Lower lobe of right lung (tissue), 2 donors: ENCODE measurements around the gene MRPL24. TPM values are rescaled to one million over a fixed set of nuclear protein-coding genes. Genes with fewer than 3 reads are reported as not detected.

Source experiments
- ATAC-seq, 2 donors: fragments of 200-7000 bp; cut with Tn5 transposase; one replicate each; pipeline ENCODE4 v1.9.1; 2020 to 2022; ENCODE audit warnings: mild to moderate bottlenecking in 2 of 2, moderate library complexity in 2 of 2
- DNase-seq: peaks from one replicate; pipeline ENCODE4 v3.0.0-alpha.2; 2020
- H3K27ac ChIP-seq: fragments of 200-600 bp; one replicate; pipeline ENCODE4 v1.8.0; 2022
- H3K27me3 ChIP-seq: fragments of 200-600 bp; one replicate; pipeline ENCODE4 v1.8.0; 2022; ENCODE audit warnings: low read depth
- H3K36me3 ChIP-seq: fragments of 200-600 bp; one replicate; pipeline ENCODE4 v1.8.0; 2022; ENCODE audit warnings: mild to moderate bottlenecking
- H3K4me1 ChIP-seq: fragments of 200-600 bp; one replicate; pipeline ENCODE4 v1.8.0; 2022
- H3K4me3 ChIP-seq: fragments of 200-600 bp; one replicate; pipeline ENCODE4 v1.8.0; 2022; ENCODE audit warnings: mild to moderate bottlenecking
- H3K9me3 ChIP-seq: fragments of 200-600 bp; one replicate; pipeline ENCODE4 v1.8.0; 2022
- CTCF ChIP-seq: fragments of 200-600 bp; IDR thresholded peaks from one replicate; pipeline ENCODE4 v1.8.0; 2022; ENCODE audit warnings: antibody characterized with exemption, mild to moderate bottlenecking
- intact Hi-C: fragments of 100-400 bp; cut with DNase I; formaldehyde crosslinking; loops from one replicate; pipeline ENCODE4 v1.11.0; 2022
- total RNA-seq: library from RNA; stranded (reverse); fragmentation: NEBNext Ultra II Directional; extraction: Animal tissue kit (Norgen Biotek cat#: 25700); gene quantifications from one replicate; pipeline ENCODE4 v1.2.1, GENCODE V29; 2021
- donor health status: DM: no; HTN: yes; CAD: no; lungs with severe emphysema.

Gene MRPL24
- total RNA-seq, 1 donor from 2014 or later: 43.7 TPM

- peaks cover 24% of the 10 kb centered on the region for H3K36me3 ChIP-seq
- DNase-seq (no peak), ATAC-seq (no peak)
- H3K9me3 ChIP-seq: no peaks in the 10 kb centered on the region
- TF ChIP-seq CTCF: no peak
- intact Hi-C loops: no loop called here
- peak overlapping the region; percentile 95 for H3K4me3 ChIP-seq
- H3K4me1 ChIP-seq: peaks cover 56% of the 10 kb centered on the region
- H3K27ac ChIP-seq: peak overlapping the region; percentile 99
- no peaks in the 10 kb centered on the region for H3K27me3 ChIP-seq
Observed at GRCh38 chr1:156747742-156748669, 7.1 kb upstream of the MRPL24 start.

DNA sequence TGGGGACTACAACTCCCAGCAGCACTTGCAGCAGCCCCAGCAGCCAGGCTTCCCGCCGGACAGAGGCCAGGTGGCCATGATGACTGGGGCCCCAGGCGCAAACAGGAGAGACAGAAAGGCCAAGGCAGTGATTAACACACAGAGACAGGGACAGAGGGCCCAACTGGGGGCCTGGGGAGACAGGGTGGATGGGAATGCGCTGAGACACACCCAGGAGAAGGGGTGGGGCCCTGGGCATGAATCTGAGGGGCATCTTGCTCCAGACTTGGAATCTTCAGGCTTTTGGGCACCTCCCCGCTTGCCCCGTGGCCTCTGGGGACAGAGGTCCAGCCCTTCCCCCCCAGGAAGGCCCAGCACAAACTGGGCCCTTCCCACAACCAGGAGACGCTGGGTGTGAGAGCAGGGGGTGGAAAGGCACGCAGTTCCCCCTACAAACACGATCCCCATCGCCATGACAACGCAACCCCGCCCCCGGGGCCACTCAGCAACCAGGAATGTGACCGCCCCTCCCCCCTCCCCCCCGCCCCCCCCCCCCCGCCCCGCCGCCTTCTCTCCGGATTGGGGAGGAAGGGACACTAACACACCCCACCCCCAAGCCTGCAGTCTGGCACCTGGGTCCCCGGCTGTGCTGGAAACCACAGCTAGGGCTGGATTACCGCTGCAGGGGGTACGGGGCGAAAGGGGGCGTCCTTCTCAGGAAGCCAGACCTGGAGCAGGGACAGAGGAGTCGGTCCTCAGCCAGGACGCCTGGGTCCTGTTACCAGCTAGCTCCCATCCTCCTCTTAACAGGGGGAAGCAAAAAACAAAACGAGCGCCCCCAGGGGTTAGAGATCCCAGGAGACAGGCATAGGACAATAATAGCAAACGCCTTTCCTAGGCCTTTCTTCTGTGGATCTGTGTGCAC lies 6.1 kb upstream of the MRPL24 start:
- peak overlapping the region; percentile 95 for H3K4me3 ChIP-seq
- no peaks in the 10 kb centered on the region for H3K9me3 ChIP-seq
- no peaks in the 10 kb centered on the region for H3K27me3 ChIP-seq
- H3K36me3 ChIP-seq: peaks cover 34% of the 10 kb centered on the region
- peaks cover 51% of the 10 kb centered on the region for H3K4me1 ChIP-seq
- DNase-seq (peak; percentile 94), ATAC-seq (peak; percentile 73)
- no peak for TF ChIP-seq CTCF
- intact Hi-C loops: no loop called here
- peak overlapping the region; percentile 99 for H3K27ac ChIP-seq

DNA sequence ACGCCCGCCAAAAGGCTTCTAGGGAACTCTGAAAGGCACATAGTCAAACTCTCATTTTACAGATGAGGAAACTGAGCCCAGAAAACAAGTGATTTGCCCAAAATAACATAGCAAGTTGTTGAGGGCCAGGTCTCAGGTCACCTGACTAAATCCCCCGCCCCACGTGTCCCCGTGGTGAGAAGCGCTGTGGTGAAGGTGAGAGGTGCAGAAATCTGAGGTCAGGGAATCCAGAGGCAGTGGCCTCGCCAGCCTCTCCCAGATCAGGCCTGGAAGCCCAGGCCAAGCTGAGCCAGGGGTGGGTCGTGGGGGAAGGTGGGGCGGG lies 5.5 kb upstream of the MRPL24 start:
- H3K27me3 ChIP-seq: no peaks in the 10 kb centered on the region
- peak overlapping the region; percentile 95 for H3K4me3 ChIP-seq
- no peaks in the 10 kb centered on the region for H3K9me3 ChIP-seq
- peaks cover 36% of the 10 kb centered on the region for H3K36me3 ChIP-seq
- peaks cover 58% of the 10 kb centered on the region for H3K4me1 ChIP-seq
- peak overlapping the region; percentile 99 for H3K27ac ChIP-seq
- no peak for TF ChIP-seq CTCF
- DNase-seq (no peak), ATAC-seq (no peak)
- intact Hi-C loops: no loop called here

GRCh38 chr1:156745881-156746280 lies 5.0 kb upstream of the MRPL24 start:
- no peak for TF ChIP-seq CTCF
- peaks cover 59% of the 10 kb centered on the region for H3K4me1 ChIP-seq
- H3K27me3 ChIP-seq: no peaks in the 10 kb centered on the region
- no peak for DNase-seq
- intact Hi-C loops: no loop called here
- H3K27ac ChIP-seq: peak overlapping the region; percentile 99
- peak overlapping the region; percentile 95 for H3K4me3 ChIP-seq
- no peak for ATAC-seq
- no peaks in the 10 kb centered on the region for H3K9me3 ChIP-seq
- peaks cover 36% of the 10 kb centered on the region for H3K36me3 ChIP-seq

DNA sequence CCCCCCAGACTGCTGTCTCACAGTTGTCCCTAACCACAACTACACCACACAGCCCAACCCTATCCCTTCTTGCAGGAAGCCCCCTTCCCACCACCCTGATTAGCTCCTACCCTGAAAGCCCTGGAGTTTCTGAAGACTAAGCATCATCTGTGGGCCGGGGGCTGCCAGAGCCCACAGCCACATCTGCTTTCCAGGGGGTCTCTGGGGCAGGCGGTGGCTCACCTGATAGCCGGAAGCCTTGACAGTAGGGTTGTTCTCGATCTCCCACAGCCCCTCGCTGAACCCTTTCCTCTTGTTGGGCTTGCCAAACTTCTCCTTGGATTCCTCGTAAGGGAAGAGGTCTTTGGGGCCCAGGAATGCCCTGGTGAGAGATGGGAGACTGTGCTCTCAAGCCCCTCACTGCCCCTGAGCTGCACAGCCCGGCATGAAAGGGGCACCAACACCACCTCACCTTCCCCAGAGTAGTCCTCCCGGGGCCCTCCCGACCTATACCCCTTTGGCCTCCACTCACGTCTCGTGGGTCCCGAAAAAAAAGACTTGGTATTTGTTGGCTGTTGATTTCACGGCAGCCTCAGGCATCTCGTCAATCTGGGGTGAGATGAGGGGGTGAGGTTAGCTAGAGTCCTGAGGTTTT lies 4.0 kb upstream of the MRPL24 start:
- intact Hi-C loops: no loop called here
- no peaks in the 10 kb centered on the region for H3K27me3 ChIP-seq
- H3K4me3 ChIP-seq: no peak overlapping the region
- DNase-seq (peak; percentile 34), ATAC-seq (no peak)
- peak overlapping the region; percentile 11 for H3K27ac ChIP-seq
- peaks cover 36% of the 10 kb centered on the region for H3K36me3 ChIP-seq
- H3K9me3 ChIP-seq: no peaks in the 10 kb centered on the region
- no peak for TF ChIP-seq CTCF
- peaks cover 62% of the 10 kb centered on the region for H3K4me1 ChIP-seq
